Neural progenitor cell (in vitro differentiated cells): ENCODE data around the gene PRSS27.

Source experiments
- EZH2phosphoT487 ChIP-seq: fragments of 200-600 bp; sonication (generic); IDR thresholded peaks from 2 replicates; pipeline ENCODE4 v1.6.1; 2017; ENCODE audit warnings: antibody characterized with exemption
- TF ChIP-seq, protein P1 (sequence below): fragments of 200-600 bp; sonication (generic); IDR thresholded peaks from 2 replicates; pipeline ENCODE4 v1.5.1; 2017; ENCODE audit warnings: antibody characterized with exemption, mild to moderate bottlenecking

DNA sequence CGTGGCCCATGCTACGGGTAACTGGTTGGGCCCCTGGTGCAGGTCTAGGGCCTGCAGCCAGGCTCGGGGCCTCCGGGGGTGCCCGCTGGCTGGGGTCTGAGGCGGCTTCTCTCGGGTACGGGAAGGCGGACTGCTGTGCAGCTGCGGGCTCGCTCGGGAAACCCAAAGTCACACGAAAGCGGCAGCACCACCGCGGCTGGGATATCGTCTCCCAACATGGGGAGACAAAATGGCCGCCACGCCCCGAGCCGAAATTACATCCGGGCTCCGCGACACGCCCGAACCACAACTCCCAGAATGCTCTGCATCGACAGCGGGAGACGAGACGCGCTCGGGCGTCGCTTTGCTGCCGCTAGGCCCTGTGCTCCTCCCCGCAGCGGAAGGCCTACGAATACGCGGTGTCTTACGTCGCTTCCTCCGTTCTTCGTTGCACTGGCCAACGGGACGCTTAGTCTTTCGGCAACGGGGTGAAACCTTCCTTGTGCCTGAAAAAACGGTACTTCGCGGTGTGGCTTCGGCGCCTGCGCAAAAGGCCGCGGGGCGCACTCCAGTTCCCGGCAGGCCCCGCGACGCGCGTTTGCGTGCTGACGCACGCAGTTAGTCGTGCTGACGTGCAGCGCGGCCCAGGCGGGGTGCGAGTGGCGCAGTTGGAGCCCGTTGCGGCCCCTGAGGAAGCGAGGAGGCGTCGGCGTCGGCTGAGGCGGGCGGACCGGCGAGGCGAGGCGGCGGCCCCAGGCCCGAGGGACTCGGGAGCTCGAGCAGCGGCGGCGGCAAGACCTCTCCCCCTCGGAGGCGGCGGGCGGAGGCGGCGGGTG, 32.2 kb upstream of the PRSS27 start, which contains the start of gene SRRM2:
- TF ChIP-seq, protein P1, sequence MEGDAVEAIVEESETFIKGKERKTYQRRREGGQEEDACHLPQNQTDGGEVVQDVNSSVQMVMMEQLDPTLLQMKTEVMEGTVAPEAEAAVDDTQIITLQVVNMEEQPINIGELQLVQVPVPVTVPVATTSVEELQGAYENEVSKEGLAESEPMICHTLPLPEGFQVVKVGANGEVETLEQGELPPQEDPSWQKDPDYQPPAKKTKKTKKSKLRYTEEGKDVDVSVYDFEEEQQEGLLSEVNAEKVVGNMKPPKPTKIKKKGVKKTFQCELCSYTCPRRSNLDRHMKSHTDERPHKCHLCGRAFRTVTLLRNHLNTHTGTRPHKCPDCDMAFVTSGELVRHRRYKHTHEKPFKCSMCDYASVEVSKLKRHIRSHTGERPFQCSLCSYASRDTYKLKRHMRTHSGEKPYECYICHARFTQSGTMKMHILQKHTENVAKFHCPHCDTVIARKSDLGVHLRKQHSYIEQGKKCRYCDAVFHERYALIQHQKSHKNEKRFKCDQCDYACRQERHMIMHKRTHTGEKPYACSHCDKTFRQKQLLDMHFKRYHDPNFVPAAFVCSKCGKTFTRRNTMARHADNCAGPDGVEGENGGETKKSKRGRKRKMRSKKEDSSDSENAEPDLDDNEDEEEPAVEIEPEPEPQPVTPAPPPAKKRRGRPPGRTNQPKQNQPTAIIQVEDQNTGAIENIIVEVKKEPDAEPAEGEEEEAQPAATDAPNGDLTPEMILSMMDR: no peak
- no peak for TF ChIP-seq EZH2phosphoT487
